Calu3 (cell line): ENCODE results near the gene GART. TPM values are rescaled to one million over a fixed set of nuclear protein-coding genes. Genes with fewer than 3 reads are reported as not detected.

ENCODE experiments used
- BruUV-seq: library from RNA; stranded (reverse); fragments of 400-500 nt; replicated peaks from 2 replicates; lab custom pipeline; 2021; lab: Mats Ljungman, UMichigan
- CTCF ChIA-PET: fragments of 300-600 bp; sonication (Branson Sonifier 250); formaldehyde crosslinking; loops from one replicate; lab custom pipeline; 2022; ENCODE audit warnings: antibody characterized with exemption; lab: Charles Lee
- DNase-seq: peaks from one replicate; pipeline ENCODE4 v3.0.0; 2022
- H3K27ac Mint-ChIP-seq: one replicate; pipeline ENCODE4 v1.8.0; 2022; ENCODE audit warnings: mixed read lengths; ENCODE audit not compliant: unreplicated experiment
- H3K27me3 Mint-ChIP-seq: one replicate; pipeline ENCODE4 v1.8.0; 2022; ENCODE audit warnings: mixed read lengths; ENCODE audit not compliant: unreplicated experiment
- H3K36me3 Mint-ChIP-seq: one replicate; pipeline ENCODE4 v1.8.0; 2022; ENCODE audit warnings: mild to moderate bottlenecking, moderate library complexity, mixed read lengths; ENCODE audit not compliant: insufficient read depth, unreplicated experiment
- H3K4me1 Mint-ChIP-seq: one replicate; pipeline ENCODE4 v1.8.0; 2022; ENCODE audit warnings: mild to moderate bottlenecking, low read depth, mixed read lengths; ENCODE audit not compliant: unreplicated experiment
- H3K4me3 Mint-ChIP-seq: one replicate; pipeline ENCODE4 v1.8.0; 2022; ENCODE audit warnings: mild to moderate bottlenecking, low read depth, moderate library complexity, mixed read lengths; ENCODE audit not compliant: unreplicated experiment
- H3K9me3 Mint-ChIP-seq: one replicate; pipeline ENCODE4 v1.8.0; 2022; ENCODE audit warnings: low read depth, mixed read lengths; ENCODE audit not compliant: unreplicated experiment
- intact Hi-C: fragments of 100-400 bp; cut with micrococcal nuclease; formaldehyde crosslinking; loops from one replicate; pipeline ENCODE4 v1.10.0; 2022; ENCODE audit not compliant: unreplicated experiment
- total RNA-seq: library from RNA; stranded (reverse); gene quantifications from 2 replicates; pipeline ENCODE4 v1.2.3, GENCODE V29; 2022
- TF ChIP-seq, protein P1 (sequence below): fragments of 200-600 bp; IDR thresholded peaks from one replicate; pipeline ENCODE4 v1.8.0; 2022; ENCODE audit warnings: antibody characterized with exemption; ENCODE audit not compliant: unreplicated experiment

The GART gene
- total RNA-seq, 1 experiment from 2014 or later: 102 TPM

DNA sequence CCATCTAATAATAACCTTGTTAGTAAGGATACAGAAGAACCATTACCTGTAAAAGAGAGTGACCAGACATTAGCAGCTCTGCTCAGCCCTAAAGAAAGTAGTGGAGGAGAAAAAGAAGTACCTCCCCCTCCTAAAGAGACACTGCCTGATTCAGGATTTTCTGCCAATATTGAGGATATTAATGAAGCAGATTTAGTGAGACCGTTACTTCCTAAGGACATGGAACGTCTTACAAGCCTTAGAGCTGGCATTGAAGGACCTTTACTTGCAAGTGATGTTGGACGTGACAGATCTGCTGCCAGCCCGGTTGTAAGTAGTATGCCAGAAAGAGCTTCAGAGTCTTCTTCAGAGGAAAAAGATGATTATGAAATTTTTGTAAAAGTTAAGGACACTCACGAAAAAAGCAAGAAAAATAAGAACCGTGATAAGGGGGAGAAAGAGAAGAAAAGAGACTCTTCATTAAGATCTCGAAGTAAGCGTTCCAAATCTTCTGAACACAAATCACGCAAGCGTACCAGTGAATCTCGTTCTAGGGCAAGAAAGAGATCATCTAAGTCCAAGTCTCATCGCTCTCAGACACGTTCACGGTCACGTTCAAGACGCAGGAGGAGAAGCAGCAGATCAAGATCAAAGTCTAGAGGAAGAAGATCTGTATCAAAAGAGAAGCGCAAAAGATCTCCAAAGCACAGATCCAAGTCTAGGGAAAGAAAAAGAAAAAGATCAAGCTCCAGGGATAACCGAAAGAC is 12.5 kb upstream of the GART start:
- DNase-seq: no peak
- CTCF ChIA-PET: no interaction called here
- intact Hi-C loops: no loop called here
- TF ChIP-seq, protein P1, sequence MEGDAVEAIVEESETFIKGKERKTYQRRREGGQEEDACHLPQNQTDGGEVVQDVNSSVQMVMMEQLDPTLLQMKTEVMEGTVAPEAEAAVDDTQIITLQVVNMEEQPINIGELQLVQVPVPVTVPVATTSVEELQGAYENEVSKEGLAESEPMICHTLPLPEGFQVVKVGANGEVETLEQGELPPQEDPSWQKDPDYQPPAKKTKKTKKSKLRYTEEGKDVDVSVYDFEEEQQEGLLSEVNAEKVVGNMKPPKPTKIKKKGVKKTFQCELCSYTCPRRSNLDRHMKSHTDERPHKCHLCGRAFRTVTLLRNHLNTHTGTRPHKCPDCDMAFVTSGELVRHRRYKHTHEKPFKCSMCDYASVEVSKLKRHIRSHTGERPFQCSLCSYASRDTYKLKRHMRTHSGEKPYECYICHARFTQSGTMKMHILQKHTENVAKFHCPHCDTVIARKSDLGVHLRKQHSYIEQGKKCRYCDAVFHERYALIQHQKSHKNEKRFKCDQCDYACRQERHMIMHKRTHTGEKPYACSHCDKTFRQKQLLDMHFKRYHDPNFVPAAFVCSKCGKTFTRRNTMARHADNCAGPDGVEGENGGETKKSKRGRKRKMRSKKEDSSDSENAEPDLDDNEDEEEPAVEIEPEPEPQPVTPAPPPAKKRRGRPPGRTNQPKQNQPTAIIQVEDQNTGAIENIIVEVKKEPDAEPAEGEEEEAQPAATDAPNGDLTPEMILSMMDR: no peak
- no peaks in the 10 kb centered on the region for H3K27me3 Mint-ChIP-seq
- H3K9me3 Mint-ChIP-seq: no peaks in the 10 kb centered on the region
- H3K4me3 Mint-ChIP-seq: no peak overlapping the region
- H3K36me3 Mint-ChIP-seq: peaks cover 62% of the 10 kb centered on the region
- peaks cover 9% of the 10 kb centered on the region for H3K4me1 Mint-ChIP-seq
- TSS peak; percentile 21 for BruUV-seq
- no peak overlapping the region for H3K27ac Mint-ChIP-seq

DNA sequence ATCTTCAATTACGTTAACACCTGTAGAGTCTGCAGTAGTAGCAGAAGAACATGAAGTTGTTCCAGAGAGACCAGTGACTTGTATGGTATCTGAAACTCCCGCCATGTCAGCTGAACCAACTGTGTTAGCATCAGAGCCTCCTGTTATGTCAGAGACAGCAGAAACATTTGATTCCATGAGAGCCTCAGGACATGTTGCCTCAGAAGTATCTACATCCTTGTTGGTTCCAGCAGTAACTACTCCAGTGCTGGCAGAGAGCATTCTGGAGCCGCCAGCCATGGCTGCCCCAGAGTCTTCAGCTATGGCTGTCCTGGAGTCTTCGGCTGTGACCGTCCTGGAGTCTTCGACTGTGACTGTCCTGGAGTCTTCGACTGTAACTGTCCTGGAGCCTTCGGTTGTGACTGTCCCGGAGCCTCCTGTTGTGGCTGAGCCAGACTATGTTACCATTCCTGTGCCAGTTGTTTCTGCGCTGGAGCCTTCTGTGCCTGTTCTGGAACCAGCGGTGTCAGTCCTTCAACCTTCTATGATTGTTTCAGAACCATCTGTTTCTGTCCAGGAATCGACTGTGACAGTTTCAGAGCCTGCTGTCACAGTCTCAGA is 11.2 kb upstream of the GART start:
- Mint-ChIP-seq H3K4me1 (peaks cover 9% of the 10 kb centered on the region), H3K27me3 (no peaks in the 10 kb centered on the region), H3K36me3 (peaks cover 63% of the 10 kb centered on the region), H3K27ac (no peak overlapping the region), H3K4me3 (no peak overlapping the region), H3K9me3 (no peaks in the 10 kb centered on the region)
- intact Hi-C loops: no loop called here
- BruUV-seq: no TSS peak
- CTCF ChIA-PET: no interaction called here
- TF ChIP-seq, protein P1: no peak
- DNase-seq: no peak

DNA sequence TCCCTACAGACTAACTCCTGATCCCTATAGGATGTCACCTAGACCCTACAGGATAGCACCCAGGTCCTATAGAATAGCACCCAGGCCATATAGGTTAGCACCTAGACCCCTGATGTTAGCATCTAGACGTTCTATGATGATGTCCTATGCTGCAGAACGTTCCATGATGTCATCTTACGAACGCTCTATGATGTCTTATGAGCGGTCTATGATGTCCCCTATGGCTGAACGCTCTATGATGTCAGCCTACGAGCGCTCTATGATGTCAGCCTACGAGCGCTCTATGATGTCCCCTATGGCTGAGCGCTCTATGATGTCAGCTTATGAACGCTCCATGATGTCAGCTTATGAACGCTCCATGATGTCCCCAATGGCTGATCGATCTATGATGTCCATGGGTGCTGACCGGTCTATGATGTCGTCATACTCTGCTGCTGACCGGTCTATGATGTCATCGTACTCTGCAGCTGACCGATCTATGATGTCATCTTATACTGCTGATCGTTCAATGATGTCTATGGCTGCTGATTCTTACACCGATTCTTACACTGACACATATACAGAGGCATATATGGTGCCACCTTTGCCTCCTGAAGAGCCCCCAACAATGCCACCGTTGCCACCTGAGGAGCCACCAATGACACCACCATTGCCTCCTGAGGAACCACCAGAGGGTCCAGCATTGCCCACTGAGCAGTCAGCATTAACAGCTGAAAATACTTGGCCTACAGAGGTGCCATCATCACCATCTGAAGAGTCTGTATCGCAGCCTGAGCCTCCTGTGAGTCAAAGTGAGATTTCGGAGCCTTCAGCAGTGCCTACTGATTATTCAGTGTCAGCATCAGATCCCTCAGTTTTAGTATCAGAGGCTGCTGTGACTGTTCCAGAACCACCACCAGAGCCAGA is 10.4 kb upstream of the GART start:
- no peak for DNase-seq
- Mint-ChIP-seq H3K4me1 (peaks cover 9% of the 10 kb centered on the region), H3K27me3 (no peaks in the 10 kb centered on the region), H3K27ac (no peak overlapping the region), H3K4me3 (no peak overlapping the region), H3K9me3 (no peaks in the 10 kb centered on the region), H3K36me3 (peaks cover 68% of the 10 kb centered on the region)
- intact Hi-C loops: no loop called here
- BruUV-seq: no TSS peak
- CTCF ChIA-PET: no interaction called here
- TF ChIP-seq, protein P1: no peak

DNA sequence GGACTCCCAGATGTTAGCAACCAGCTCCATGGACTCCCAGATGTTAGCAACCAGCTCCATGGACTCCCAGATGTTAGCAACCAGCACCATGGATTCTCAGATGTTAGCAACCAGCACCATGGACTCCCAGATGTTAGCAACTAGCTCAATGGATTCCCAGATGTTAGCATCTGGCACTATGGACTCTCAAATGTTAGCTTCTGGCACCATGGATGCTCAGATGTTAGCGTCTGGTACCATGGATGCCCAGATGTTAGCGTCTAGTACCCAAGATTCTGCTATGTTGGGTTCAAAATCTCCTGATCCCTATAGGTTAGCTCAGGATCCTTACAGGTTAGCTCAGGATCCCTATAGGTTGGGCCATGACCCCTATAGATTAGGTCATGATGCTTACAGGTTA is 9.7 kb upstream of the GART start:
- H3K4me3 Mint-ChIP-seq: no peak overlapping the region
- no peak for DNase-seq
- peaks cover 68% of the 10 kb centered on the region for H3K36me3 Mint-ChIP-seq
- peaks cover 9% of the 10 kb centered on the region for H3K4me1 Mint-ChIP-seq
- intact Hi-C loops: no loop called here
- H3K27me3 Mint-ChIP-seq: no peaks in the 10 kb centered on the region
- TF ChIP-seq, protein P1: no peak
- no peaks in the 10 kb centered on the region for H3K9me3 Mint-ChIP-seq
- H3K27ac Mint-ChIP-seq: no peak overlapping the region
- BruUV-seq: no TSS peak
- CTCF ChIA-PET: no interaction called here
